Mucosa of rectum (tissue), 2 donors: Measurements from ENCODE around the gene TMPRSS9.

Source experiments
- H3K27ac ChIP-seq, 2 donors: one replicate each; pipeline ENCODE4 v1.7.0; 2013; ENCODE audit warnings: inconsistent platforms in 2 of 2, low read depth in 2 of 2, low read length in 2 of 2
- H3K27me3 ChIP-seq, 2 donors: one replicate each; pipeline ENCODE4 v1.7.0; 2013; ENCODE audit warnings: low read length in 2 of 2; ENCODE audit not compliant: control insufficient read depth in 2 of 2, insufficient read depth in 2 of 2
- H3K36me3 ChIP-seq, 2 donors: one replicate each; pipeline ENCODE4 v1.7.0; 2013; ENCODE audit warnings: low read length in 2 of 2; ENCODE audit not compliant: control insufficient read depth in 2 of 2, insufficient read depth in 2 of 2
- H3K4me1 ChIP-seq, 2 donors: one replicate each; pipeline ENCODE4 v1.7.0; 2013; ENCODE audit warnings: low read length in 2 of 2, mild to moderate bottlenecking in 1 of 2; ENCODE audit not compliant: control insufficient read depth in 2 of 2, insufficient read depth in 2 of 2
- H3K4me3 ChIP-seq, 2 donors: one replicate each; pipeline ENCODE4 v1.7.0; 2013; ENCODE audit warnings: low read length in 2 of 2
- H3K9ac ChIP-seq, 2 donors: one replicate each; pipeline ENCODE4 v1.7.0; 2013; ENCODE audit warnings: low read length in 2 of 2, low read depth in 1 of 2, mild to moderate bottlenecking in 1 of 2
- H3K9me3 ChIP-seq, 2 donors: one replicate each; pipeline ENCODE4 v1.7.0; 2013; ENCODE audit warnings: low read length in 2 of 2; ENCODE audit not compliant: control insufficient read depth in 2 of 2
- donor health status: healthy.
- donor health status: Normal muscosa, but diverticular disease.

Gene TMPRSS9

GRCh38 chr19:2434721-2435265 lies 74.7 kb downstream of the TMPRSS9 start:
- Histone ChIP-seq H3K36me3 (peaks cover 21 to 33% of the 10 kb centered on the region in 2 donors), H3K27ac (no peak overlapping the region), H3K4me3 (no peak overlapping the region), H3K9ac (no peak overlapping the region), H3K27me3 (no peaks in the 10 kb centered on the region), H3K9me3 (no peaks in the 10 kb centered on the region), H3K4me1 (no peaks in the 10 kb centered on the region)

DNA sequence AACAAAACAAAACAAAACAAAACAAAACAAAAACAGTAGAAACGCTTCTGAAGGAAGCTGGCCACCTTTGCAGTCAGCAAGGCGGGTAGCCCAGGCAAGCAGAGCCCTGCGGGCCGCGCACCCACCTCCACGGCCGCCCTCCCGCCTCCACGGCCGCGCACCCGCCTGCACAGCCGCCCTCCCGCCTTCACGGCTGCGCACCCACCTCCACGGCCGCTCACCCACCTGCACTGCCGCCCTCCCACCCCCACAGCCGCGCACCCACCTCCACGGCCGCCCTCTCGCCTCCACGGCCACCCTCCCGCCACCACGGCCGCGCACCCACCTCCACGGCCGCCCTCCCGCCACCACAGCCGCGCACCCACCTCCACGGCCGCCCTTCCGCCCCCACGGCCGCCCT lies 76.3 kb downstream of the TMPRSS9 start:
- Histone ChIP-seq H3K27ac (no peak overlapping the region), H3K9me3 (no peaks in the 10 kb centered on the region), H3K27me3 (no peaks in the 10 kb centered on the region), H3K4me1 (no peaks in the 10 kb centered on the region), H3K36me3 (peaks cover 14 to 28% of the 10 kb centered on the region in 2 donors), H3K9ac (no peak overlapping the region), H3K4me3 (no peak overlapping the region)

GRCh38 chr19:2436926-2437325 lies 76.9 kb downstream of the TMPRSS9 start:
- Histone ChIP-seq H3K9ac (no peak overlapping the region), H3K27ac (no peak overlapping the region), H3K27me3 (no peaks in the 10 kb centered on the region), H3K36me3 (peaks cover 13 to 28% of the 10 kb centered on the region in 2 donors), H3K9me3 (no peaks in the 10 kb centered on the region), H3K4me1 (no peaks in the 10 kb centered on the region), H3K4me3 (no peak overlapping the region)

DNA sequence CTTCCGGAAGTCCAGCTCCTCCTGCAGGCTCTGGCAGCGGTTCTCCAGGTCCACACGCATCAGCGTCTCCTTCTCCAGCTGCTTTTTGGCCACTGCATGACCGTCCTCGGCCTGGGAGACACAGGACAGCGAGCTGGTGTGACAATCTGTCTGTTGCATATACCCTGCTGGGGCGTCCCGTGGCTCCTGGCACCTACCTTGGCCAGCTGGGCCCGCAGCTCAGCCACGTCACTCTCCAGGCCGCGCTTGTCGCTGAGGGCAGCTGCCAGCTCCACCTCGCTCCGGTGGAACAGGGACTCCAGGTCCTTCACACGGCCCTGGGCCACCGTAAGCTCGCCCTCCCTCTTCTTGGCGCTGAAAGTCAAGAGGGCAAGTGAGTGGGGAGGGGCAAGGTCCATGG lies 78.1 kb downstream of the TMPRSS9 start:
- Histone ChIP-seq H3K4me1 (no peaks in the 10 kb centered on the region), H3K27ac (no peak overlapping the region), H3K9me3 (no peaks in the 10 kb centered on the region), H3K36me3 (peaks cover 13 to 25% of the 10 kb centered on the region in 2 donors), H3K4me3 (no peak overlapping the region), H3K9ac (no peak overlapping the region), H3K27me3 (no peaks in the 10 kb centered on the region)

DNA sequence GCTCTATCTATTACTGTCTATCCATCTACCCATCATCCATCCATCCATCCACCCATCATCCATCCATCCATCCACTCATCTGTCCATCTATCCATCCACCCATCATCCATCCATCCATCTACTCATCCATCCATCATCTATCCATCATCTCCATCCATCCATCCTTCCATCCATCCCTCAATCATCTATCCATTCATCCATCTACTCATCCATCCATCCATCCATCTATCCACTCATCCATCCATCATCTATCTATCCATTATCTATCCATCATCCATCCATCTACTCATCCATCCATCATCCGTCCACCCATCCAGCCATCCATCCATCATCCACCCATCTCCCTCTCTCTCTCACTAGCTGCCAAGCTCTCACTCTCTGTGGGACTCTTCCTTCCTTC lies 80.5 kb downstream of the TMPRSS9 start:
- no peak overlapping the region for H3K27ac ChIP-seq

DNA sequence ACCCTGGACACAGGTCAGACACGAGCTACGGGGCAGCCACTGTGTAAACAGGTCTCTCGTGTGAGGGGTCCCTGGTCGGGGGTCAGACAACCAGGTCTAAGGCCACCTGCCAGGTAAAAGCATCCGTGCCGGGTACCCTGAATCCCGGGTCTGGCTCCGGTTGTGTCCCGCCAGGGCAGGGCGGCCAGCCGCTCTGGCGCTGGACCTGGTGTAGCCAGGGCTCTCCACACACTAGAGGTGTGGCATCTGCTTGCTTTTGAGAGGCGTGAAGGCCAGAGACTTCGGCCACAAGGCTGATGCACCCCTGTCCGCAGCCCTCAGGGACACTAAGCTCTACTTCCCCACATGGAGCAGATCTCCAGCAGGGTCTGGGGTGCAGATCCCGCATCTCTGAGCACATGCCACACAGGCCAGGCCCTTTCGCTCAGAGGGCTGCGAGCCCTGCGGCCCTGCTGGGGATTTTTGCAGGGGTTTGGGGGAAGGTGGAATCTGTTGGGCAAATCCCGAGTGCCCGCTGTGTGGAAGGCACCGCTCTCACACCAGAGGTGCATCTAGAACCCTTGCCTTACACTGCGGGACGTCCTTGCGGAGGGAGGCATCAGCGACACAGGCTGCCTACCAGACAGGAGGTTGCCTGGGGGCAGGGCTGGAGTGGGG lies 81.2 kb downstream of the TMPRSS9 start:
- no peaks in the 10 kb centered on the region for H3K27me3 ChIP-seq
- H3K9me3 ChIP-seq: no peaks in the 10 kb centered on the region
- no peak overlapping the region for H3K9ac ChIP-seq
- no peaks in the 10 kb centered on the region for H3K4me1 ChIP-seq
- H3K27ac ChIP-seq: no peak overlapping the region
- peaks cover 7 to 16% of the 10 kb centered on the region in 2 donors for H3K36me3 ChIP-seq
- H3K4me3 ChIP-seq: no peak overlapping the region

More for the DNA sequence above, 80.5 kb downstream of the TMPRSS9 start:
- Histone ChIP-seq H3K27me3 (no peaks in the 10 kb centered on the region), H3K9me3 (no peaks in the 10 kb centered on the region), H3K9ac (no peak overlapping the region), H3K4me1 (no peaks in the 10 kb centered on the region), H3K36me3 (peaks cover 8 to 16% of the 10 kb centered on the region in 2 donors), H3K4me3 (no peak overlapping the region)

DNA sequence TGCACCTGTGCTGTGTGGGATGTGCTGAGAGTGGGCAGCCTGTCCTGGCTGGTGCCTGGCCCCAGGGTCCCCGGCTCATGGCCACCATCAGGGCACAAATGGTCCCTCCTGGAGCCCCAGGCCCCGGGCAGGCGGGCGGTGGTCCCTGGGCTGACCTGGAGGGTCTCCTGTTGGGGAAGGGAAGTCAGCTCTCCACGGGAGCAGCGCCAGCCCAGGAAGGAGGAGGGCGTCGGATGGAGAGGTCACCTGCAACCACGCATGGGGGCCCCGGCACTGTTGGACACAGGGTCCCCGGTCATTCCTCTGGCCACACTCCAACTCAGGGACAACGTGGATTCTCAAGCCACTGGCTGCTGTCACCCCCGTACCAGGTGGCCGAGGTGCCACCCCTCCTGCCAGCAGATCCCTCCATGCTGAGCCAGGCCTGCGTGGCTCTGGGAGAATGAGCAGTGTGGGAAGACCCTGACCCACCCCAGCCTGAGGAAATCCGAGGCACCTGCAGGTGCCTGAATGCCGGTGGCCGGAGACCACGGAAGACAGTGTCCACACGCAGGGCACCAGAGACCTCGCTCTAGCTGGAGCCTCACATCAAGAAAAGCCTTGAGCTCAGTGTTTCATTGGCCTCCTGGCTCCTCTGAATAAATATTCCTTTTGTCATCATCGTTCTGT lies 83.2 kb downstream of the TMPRSS9 start:
- Histone ChIP-seq H3K4me3 (no peak overlapping the region), H3K9me3 (no peaks in the 10 kb centered on the region), H3K9ac (no peak overlapping the region), H3K36me3 (peaks cover under 1 to 8% of the 10 kb centered on the region in 2 donors), H3K27ac (no peak overlapping the region), H3K4me1 (no peaks in the 10 kb centered on the region), H3K27me3 (no peaks in the 10 kb centered on the region)

DNA sequence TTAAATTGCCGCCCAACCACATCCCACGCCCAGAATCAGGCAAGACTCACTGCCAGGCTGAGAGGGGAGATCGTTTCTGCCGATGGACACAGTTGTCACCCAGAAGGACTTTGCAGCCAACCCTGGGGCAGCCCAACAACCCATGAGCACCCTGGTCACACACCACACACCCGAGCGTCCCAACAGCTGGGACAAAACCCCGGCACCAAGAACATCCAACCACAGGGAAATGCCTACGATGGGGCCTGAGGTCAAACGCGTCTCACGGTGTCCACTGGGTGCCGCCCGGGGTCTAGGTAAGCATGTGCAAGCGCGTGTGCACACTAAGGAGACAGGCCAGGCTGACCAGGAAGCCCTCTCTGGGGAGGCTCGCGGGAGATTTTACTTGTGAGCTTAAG lies 83.7 kb downstream of the TMPRSS9 start:
- no peaks in the 10 kb centered on the region for H3K4me1 ChIP-seq
- no peaks in the 10 kb centered on the region for H3K9me3 ChIP-seq
- H3K4me3 ChIP-seq: no peak overlapping the region
- H3K9ac ChIP-seq: no peak overlapping the region
- H3K36me3 ChIP-seq: peaks cover 0 to 8% of the 10 kb centered on the region in 2 donors
- H3K27me3 ChIP-seq: no peaks in the 10 kb centered on the region
- H3K27ac ChIP-seq: no peak overlapping the region

DNA sequence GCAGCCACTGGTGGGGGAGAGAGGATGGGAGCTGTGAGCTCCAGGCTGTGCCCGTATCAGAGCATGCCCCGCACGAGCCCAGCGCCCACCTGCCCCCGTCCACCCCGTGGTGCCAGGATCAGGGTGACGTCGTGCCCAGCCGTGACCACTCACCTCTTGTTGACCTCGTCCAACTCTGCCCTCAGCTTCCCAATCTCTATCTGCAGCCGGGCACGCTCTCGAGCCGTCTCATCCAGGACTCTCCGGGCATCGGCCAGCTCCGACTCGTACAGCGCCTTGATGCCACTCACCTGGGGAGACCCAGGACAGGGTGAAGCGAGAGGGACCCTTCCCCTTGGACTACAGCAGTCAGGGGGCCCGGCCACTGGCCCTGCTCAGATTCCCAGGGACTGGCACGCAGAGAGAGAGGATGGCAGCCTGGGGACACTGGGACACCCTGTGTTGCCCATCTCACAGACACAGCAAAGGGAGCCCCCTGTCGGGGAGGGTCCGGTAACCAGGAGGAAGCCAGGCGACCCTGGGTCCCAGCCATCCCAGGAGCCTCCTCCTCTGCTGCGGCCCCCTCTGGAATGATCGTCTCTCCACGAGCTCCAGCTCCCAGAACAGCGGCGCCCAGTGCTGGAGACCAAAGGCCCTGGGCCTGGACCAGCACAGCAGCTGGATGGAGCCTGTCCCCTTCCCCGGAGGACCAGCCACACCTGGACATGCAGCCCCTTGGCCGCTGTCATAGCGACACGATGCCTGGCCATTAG lies 84.4 kb downstream of the TMPRSS9 start:
- Histone ChIP-seq H3K4me1 (no peaks in the 10 kb centered on the region), H3K9me3 (no peaks in the 10 kb centered on the region), H3K4me3 (no peak overlapping the region), H3K36me3 (peaks cover 0 to 8% of the 10 kb centered on the region in 2 donors), H3K9ac (no peak overlapping the region), H3K27me3 (no peaks in the 10 kb centered on the region), H3K27ac (no peak overlapping the region)

- no peaks in the 10 kb centered on the region for H3K4me1 ChIP-seq
- H3K4me3 ChIP-seq: no peak overlapping the region
- peaks cover 0 to 8% of the 10 kb centered on the region in 2 donors for H3K36me3 ChIP-seq
- no peaks in the 10 kb centered on the region for H3K9me3 ChIP-seq
- H3K27me3 ChIP-seq: no peaks in the 10 kb centered on the region
- H3K27ac ChIP-seq: no peak overlapping the region
- H3K9ac ChIP-seq: no peak overlapping the region
Measured at GRCh38 chr19:2446381-2446780, 86.3 kb downstream of the TMPRSS9 start.
